ENCODE data around the gene TLE3. TPM values are rescaled to one million over a fixed set of nuclear protein-coding genes. Genes with fewer than 3 reads are reported as not detected.
A peak's percentile ranks its signal among the peaks of the same experiment; 100 is the strongest.

TLE3 gene
- total and polyA plus RNA-seq, 7 experiments from 2014 or later = 15.2 to 183 (median 117) TPM

DNA sequence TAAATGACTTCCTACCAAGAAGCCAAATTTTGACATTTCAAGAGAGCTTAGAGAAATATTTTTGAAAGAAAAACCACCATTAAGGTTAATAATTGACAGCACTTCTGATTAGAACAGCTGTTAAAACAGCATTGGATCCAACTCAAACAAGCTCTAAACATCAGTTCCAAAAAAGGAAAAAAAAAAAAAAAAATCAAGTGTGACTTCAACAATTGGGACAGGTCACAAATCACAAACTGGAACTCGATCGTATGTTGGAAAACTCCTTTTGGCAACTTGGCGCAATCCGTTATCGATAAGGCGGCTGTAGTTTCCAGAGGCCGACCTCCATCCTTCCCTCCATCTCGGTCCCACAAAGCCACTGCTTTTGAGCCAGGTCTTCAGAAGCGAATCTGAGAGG lies 17.8 kb downstream of the TLE3 start:
- Histone ChIP-seq H3K4me3 (ENCODE audit: low read length) (no peak overlapping the region), H3K4me1 (ENCODE audit: control insufficient read depth in 2 of 2, insufficient read depth in 2 of 2, low read length in 2 of 2) (peaks cover 12% of the 10 kb centered on the region in 2 donors), H3K36me3 (ENCODE audit: control insufficient read depth in 2 of 3, insufficient read depth in 3 of 3, low read length in 3 of 3) (peaks cover under 1 to 75% (median 3%) of the 10 kb centered on the region in 3 experiments), H3K9me3 (ENCODE audit: control insufficient read depth in 2 of 3, low read length in 3 of 3) (no peaks in the 10 kb centered on the region), H3K27me3 (ENCODE audit: control insufficient read depth in 2 of 2, insufficient read depth in 2 of 2, low read length in 2 of 2) (no peaks in the 10 kb centered on the region), H3K27ac (ENCODE audit: low read depth, low read length) (no peak overlapping the region)
- DNase-seq (no peak), ATAC-seq (no peak)
- Mint-ChIP-seq H3K4me3 (no peak overlapping the region), H3K36me3 (peaks cover 0 to 48% (median 25%) of the 10 kb centered on the region in 5 donors), H3K27ac (peak overlapping the region in 1 of 9 donors; percentile 36), H3K27me3 (no peaks in the 10 kb centered on the region), H3K9me3 (no peaks in the 10 kb centered on the region), H3K4me1 (peaks cover 25 to 75% (median 60%) of the 10 kb centered on the region in 7 donors)
- intact Hi-C loops (cut with micrococcal nuclease) = loop anchor here in 1 of 2 donors (2.0 kb wide), 1 partner anchor 15 kb away; no protein-coding TSS in a partner anchor
- ChIA-PET CTCF (interaction anchor here (0.6 kb wide), 3 partner anchors 18 to 373 kb away, joined by 3 to 4 read pairs (median 3); partner anchors contain the start of gene TLE3), POLR2A (no interaction called here)

DNA sequence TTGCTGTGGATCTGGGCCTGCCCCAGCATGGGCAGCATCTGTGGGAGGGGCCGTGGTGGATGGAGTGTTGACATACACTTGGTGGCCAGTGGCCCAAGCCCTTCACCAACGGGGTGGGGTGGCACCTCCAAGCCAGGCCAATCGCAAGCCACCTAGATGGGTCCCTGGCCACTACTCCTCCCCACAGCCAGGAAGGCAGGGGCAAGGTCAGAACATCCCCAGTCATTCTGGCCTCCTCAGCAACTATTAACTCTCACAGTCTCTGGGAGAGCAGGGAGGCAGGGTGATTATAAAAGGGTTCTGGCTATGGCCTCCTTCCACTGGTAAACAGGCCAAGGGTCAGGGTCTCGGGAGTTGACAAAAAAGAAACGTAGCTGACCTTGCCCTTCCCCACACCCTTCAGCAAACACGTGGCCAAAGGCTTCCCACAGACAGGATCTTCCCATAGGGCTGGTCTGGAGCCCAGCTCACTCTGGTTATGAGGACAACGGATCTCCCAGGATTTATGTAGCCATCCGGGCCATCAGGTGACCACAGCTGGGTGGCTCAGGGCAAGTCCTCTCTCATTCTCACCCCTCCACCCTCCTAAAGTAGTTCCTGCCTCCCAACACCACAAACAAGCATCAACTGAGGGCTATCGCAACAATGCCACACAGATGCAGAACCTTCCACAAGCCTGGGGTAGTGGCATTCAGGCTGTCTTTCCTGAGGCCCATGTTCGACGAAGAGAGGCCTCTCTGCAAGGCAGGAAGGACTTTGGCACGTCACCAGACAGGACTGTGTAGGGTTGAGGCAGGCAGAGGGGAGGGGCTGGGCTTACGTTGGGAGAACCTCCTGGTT lies 18.9 kb downstream of the TLE3 start:
- no peak for DNase-seq
- no peaks in the 10 kb centered on the region for H3K9me3 Mint-ChIP-seq
- H3K4me1 Mint-ChIP-seq = peaks cover 21 to 71% (median 53%) of the 10 kb centered on the region in 7 donors
- Histone ChIP-seq H3K9me3 (ENCODE audit: control insufficient read depth in 2 of 3, low read length in 3 of 3) (no peaks in the 10 kb centered on the region), H3K4me1 (ENCODE audit: control insufficient read depth in 2 of 2, insufficient read depth in 2 of 2, low read length in 2 of 2) (peaks cover 3 to 4% of the 10 kb centered on the region in 2 donors), H3K36me3 (ENCODE audit: control insufficient read depth in 2 of 3, insufficient read depth in 3 of 3, low read length in 3 of 3) (peaks cover 5 to 82% (median 14%) of the 10 kb centered on the region in 3 experiments), H3K27me3 (ENCODE audit: control insufficient read depth in 2 of 2, insufficient read depth in 2 of 2, low read length in 2 of 2) (no peaks in the 10 kb centered on the region), H3K27ac (ENCODE audit: low read depth, low read length) (no peak overlapping the region), H3K4me3 (ENCODE audit: low read length) (no peak overlapping the region)
- H3K27me3 Mint-ChIP-seq = no peaks in the 10 kb centered on the region
- intact Hi-C loops (cut with micrococcal nuclease) = no loop called here
- CTCF ChIA-PET = no interaction called here
- POLR2A ChIA-PET = no interaction called here
- no peak for ATAC-seq
- no peak overlapping the region for H3K27ac Mint-ChIP-seq
- peaks cover 3 to 55% (median 27%) of the 10 kb centered on the region in 5 donors for H3K36me3 Mint-ChIP-seq
- no peak overlapping the region for H3K4me3 Mint-ChIP-seq

DNA sequence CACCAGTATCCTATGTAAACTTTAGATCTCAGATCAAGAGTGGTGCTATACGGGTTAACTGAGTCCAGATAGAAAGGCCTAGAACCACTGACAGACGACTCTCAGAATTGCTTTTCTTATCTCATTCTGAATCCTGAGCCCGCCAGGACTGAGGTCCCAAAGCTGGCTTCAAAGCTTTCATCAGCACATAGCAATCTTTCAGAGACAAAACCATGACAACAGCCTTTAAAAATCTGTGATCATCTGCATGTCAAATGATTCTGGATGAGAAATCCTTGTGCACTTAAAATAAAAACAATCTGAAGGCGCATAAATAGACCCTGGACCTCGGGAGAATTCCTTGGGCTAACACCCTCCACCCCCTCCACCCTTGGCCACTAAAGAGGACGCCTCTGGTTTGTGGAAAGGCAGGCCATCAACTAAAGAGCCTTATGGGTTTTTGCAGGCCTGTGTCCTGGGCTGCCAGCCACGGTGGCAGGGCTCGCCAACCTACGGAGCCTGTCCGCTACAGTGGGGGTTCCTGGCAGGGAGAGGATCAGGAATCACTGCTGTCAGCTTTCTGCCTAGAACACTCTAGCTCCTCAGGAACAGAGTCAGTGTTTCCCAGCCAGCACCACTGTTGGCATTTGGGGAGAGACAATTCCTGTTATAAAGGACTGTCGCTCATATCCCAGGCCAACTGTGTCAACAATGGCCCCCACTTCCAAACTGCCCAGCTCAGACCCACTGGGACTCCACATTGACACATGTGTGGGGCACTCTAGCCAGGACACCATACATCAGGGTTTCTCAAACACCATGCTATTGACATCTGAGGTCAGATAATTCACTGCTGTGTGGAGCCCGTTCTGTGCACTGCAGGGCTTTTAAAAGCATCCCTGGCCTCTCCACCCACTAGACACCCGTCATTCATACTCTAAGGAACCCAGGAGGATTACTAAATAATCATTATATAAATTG lies 20.2 kb downstream of the TLE3 start:
- H3K4me1 Mint-ChIP-seq = peaks cover 22 to 71% (median 53%) of the 10 kb centered on the region in 7 donors

DNA sequence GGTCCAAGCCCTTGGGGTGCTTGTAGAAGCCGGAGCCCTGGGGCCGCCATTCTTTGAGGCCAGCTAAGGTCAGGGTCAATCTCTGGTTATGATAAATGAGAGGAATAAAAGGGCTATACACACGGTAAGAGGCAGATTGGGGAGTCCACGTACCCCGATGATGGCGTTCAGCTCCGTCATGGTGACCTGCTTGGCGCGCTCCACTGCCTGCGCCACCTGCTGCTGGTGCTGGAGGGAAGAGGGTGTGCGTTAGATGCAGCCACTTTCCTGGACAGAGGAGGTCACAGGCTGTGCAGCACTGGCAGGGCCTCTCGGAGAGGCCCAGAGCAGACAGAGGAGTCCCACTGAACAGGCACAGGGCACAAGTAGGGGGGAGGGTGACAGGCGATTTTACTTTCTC lies 23.3 kb downstream of the TLE3 start:
- no peaks in the 10 kb centered on the region for H3K9me3 ChIP-seq (ENCODE audit: control insufficient read depth in 2 of 3, low read length in 3 of 3)
- no peak overlapping the region for H3K4me3 ChIP-seq (ENCODE audit: low read length)
- Mint-ChIP-seq H3K9me3 (no peaks in the 10 kb centered on the region), H3K36me3 (peaks cover 8 to 56% (median 26%) of the 10 kb centered on the region in 5 donors), H3K27me3 (no peaks in the 10 kb centered on the region), H3K4me3 (peak overlapping the region in 1 of 10 donors; percentile 38), H3K4me1 (peaks cover 26 to 58% (median 42%) of the 10 kb centered on the region in 7 donors), H3K27ac (no peak overlapping the region)
- CTCF ChIA-PET = no interaction called here
- DNase-seq = no peak
- no peaks in the 10 kb centered on the region for H3K27me3 ChIP-seq (ENCODE audit: control insufficient read depth in 2 of 2, insufficient read depth in 2 of 2, low read length in 2 of 2)
- POLR2A ChIA-PET = interaction anchor here (1.2 kb wide), 1 partner anchor 23 kb away, joined by 3 read pairs; the partner anchor contains the start of gene TLE3
- H3K36me3 ChIP-seq (ENCODE audit: control insufficient read depth in 2 of 3, insufficient read depth in 3 of 3, low read length in 3 of 3) = peaks cover 9 to 91% (median 41%) of the 10 kb centered on the region in 3 experiments
- ATAC-seq = no peak
- no peak overlapping the region for H3K27ac ChIP-seq (ENCODE audit: low read depth, low read length)
- intact Hi-C loops (cut with micrococcal nuclease) = no loop called here
- H3K4me1 ChIP-seq (ENCODE audit: control insufficient read depth in 2 of 2, insufficient read depth in 2 of 2, low read length in 2 of 2) = peaks cover 0 to 2% of the 10 kb centered on the region in 2 donors

More for the DNA sequence above, 20.2 kb downstream of the TLE3 start:
- H3K27me3 Mint-ChIP-seq = no peaks in the 10 kb centered on the region
- H3K9me3 ChIP-seq (ENCODE audit: control insufficient read depth in 2 of 3, low read length in 3 of 3) = no peaks in the 10 kb centered on the region
- peaks cover 5 to 87% (median 22%) of the 10 kb centered on the region in 3 experiments for H3K36me3 ChIP-seq (ENCODE audit: control insufficient read depth in 2 of 3, insufficient read depth in 3 of 3, low read length in 3 of 3)
- peaks cover 0 to 2% of the 10 kb centered on the region in 2 donors for H3K4me1 ChIP-seq (ENCODE audit: control insufficient read depth in 2 of 2, insufficient read depth in 2 of 2, low read length in 2 of 2)
- no peaks in the 10 kb centered on the region for H3K9me3 Mint-ChIP-seq
- peaks cover 8 to 57% (median 32%) of the 10 kb centered on the region in 5 donors for H3K36me3 Mint-ChIP-seq
- H3K27ac Mint-ChIP-seq = peak overlapping the region in 3 of 9 donors; percentile 16 to 52 (median 24)
- CTCF ChIA-PET = no interaction called here
- H3K27ac ChIP-seq (ENCODE audit: low read depth, low read length) = no peak overlapping the region
- no peak for DNase-seq
- H3K4me3 ChIP-seq (ENCODE audit: low read length) = no peak overlapping the region
- no peak overlapping the region for H3K4me3 Mint-ChIP-seq
- POLR2A ChIA-PET = interaction anchor here (1.0 kb wide), 2 partner anchors 14 to 17 kb away, joined by 3 to 5 read pairs; no protein-coding TSS in a partner anchor
- ATAC-seq = no peak
- intact Hi-C loops (cut with micrococcal nuclease) = no loop called here
- no peaks in the 10 kb centered on the region for H3K27me3 ChIP-seq (ENCODE audit: control insufficient read depth in 2 of 2, insufficient read depth in 2 of 2, low read length in 2 of 2)

DNA sequence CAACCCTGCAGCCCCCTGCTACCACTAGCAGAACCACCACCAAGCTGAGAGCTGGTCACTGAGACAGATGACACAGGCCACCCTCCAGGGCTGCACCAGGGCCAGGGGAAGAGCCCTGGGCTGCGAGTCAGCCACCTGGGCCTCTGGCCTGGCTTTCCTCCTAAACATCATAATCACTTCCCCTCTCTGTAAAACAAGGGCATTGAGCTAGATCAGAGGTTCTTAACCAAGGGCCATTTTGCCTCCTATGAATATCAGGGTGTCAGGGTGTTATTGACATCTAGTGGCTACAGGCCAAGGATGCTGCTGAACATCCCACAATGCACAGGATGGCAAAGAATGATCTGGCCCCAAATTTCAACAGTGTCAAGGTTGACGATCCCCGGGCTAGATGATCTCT lies 25.2 kb downstream of the TLE3 start:
- peaks cover 13 to 68% (median 28%) of the 10 kb centered on the region in 5 donors for H3K36me3 Mint-ChIP-seq
- H3K4me3 Mint-ChIP-seq = no peak overlapping the region
- H3K27ac Mint-ChIP-seq = no peak overlapping the region
- Histone ChIP-seq H3K4me1 (ENCODE audit: control insufficient read depth in 2 of 2, insufficient read depth in 2 of 2, low read length in 2 of 2) (no peaks in the 10 kb centered on the region), H3K27ac (ENCODE audit: low read depth, low read length) (no peak overlapping the region), H3K36me3 (ENCODE audit: control insufficient read depth in 2 of 3, insufficient read depth in 3 of 3, low read length in 3 of 3) (peaks cover 20 to 90% (median 45%) of the 10 kb centered on the region in 3 experiments), H3K9me3 (ENCODE audit: control insufficient read depth in 2 of 3, low read length in 3 of 3) (no peaks in the 10 kb centered on the region), H3K27me3 (ENCODE audit: control insufficient read depth in 2 of 2, insufficient read depth in 2 of 2, low read length in 2 of 2) (no peaks in the 10 kb centered on the region), H3K4me3 (ENCODE audit: low read length) (no peak overlapping the region)
- no peaks in the 10 kb centered on the region for H3K9me3 Mint-ChIP-seq
- H3K27me3 Mint-ChIP-seq = no peaks in the 10 kb centered on the region
- POLR2A ChIA-PET = interaction anchor here (0.6 kb wide), 1 partner anchor 93 kb away, joined by 3 read pairs; no protein-coding TSS in a partner anchor
- H3K4me1 Mint-ChIP-seq = peaks cover 19 to 47% (median 41%) of the 10 kb centered on the region in 7 donors
- intact Hi-C loops (cut with micrococcal nuclease) = no loop called here
- no peak for ATAC-seq
- CTCF ChIA-PET = no interaction called here
- DNase-seq = no peak

DNA sequence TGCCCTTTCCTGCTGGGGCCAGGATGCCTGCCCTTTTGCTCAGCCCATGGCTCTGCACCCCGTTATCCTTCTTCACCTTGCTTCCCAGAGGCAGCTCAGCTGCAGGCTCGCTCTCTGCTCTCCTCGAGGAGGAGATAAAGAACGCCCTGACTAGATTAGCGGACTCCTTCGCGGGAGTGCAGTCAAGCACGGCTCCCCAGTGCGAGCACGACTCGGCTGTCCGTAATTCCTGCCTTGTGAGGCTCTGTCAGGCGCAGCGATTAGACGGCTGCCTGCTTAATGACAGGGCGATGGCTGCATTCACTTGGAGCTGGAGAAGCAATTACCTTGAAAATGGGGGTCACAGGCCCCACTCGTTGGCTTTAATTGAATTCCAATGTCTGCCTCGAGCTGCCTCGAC lies 25.9 kb downstream of the TLE3 start:
- H3K9me3 ChIP-seq (ENCODE audit: control insufficient read depth in 2 of 3, low read length in 3 of 3) = no peaks in the 10 kb centered on the region
- H3K27me3 ChIP-seq (ENCODE audit: control insufficient read depth in 2 of 2, insufficient read depth in 2 of 2, low read length in 2 of 2) = no peaks in the 10 kb centered on the region
- ATAC-seq (no peak), DNase-seq (no peak)
- no peaks in the 10 kb centered on the region for H3K4me1 ChIP-seq (ENCODE audit: control insufficient read depth in 2 of 2, insufficient read depth in 2 of 2, low read length in 2 of 2)
- H3K9me3 Mint-ChIP-seq = no peaks in the 10 kb centered on the region
- H3K36me3 ChIP-seq (ENCODE audit: control insufficient read depth in 2 of 3, insufficient read depth in 3 of 3, low read length in 3 of 3) = peaks cover 20 to 88% (median 52%) of the 10 kb centered on the region in 3 experiments
- intact Hi-C loops (cut with micrococcal nuclease) = no loop called here
- no peak overlapping the region for H3K4me3 ChIP-seq (ENCODE audit: low read length)
- peaks cover 14 to 49% (median 41%) of the 10 kb centered on the region in 7 donors for H3K4me1 Mint-ChIP-seq
- H3K27me3 Mint-ChIP-seq = no peaks in the 10 kb centered on the region
- no peak overlapping the region for H3K27ac ChIP-seq (ENCODE audit: low read depth, low read length)
- no peak overlapping the region for H3K27ac Mint-ChIP-seq
- H3K36me3 Mint-ChIP-seq = peaks cover 13 to 68% (median 28%) of the 10 kb centered on the region in 5 donors
- ChIA-PET CTCF (no interaction called here), POLR2A (interaction anchor here (0.6 kb wide), 1 partner anchor 93 kb away, joined by 3 read pairs; no protein-coding TSS in a partner anchor)
- H3K4me3 Mint-ChIP-seq = no peak overlapping the region

Measured in naive thymus-derived CD4-positive, alpha-beta T cell (primary cell).